Omental fat pad (tissue), 4 donors: ENCODE results near the gene CASKIN2. TPM values are rescaled to one million over a fixed set of nuclear protein-coding genes. Genes with fewer than 3 reads are reported as not detected.

Experiments
- ATAC-seq: fragments of 150-250 bp; one replicate; pipeline ENCODE4 v1.9.1; 2016; ENCODE audit warnings: mild to moderate bottlenecking, moderate library complexity; ENCODE audit not compliant: low FRiP score
- DNase-seq: peaks from one replicate; pipeline ENCODE4 v3.0.0-alpha.2; 2019; ENCODE audit warnings: low spot score
- total RNA-seq, 4 donors: library from RNA; depleted of rRNA; stranded (reverse); fragments of >200 nt; gene quantifications; one replicate each; pipeline ENCODE4 v1.1.0, GENCODE V29; 2016
- TF ChIP-seq, protein P1 (sequence below), 3 donors: fragments of 450-650 bp; IDR thresholded peaks; one replicate each; pipeline ENCODE4 v1.5.1; 2016 to 2017; ENCODE audit warnings: antibody characterized with exemption in 3 of 3, mild to moderate bottlenecking in 3 of 3, moderate library complexity in 2 of 3

The CASKIN2 gene
- total RNA-seq, 4 donors from 2014 or later: 6.7 to 61.5 (median 23.9) TPM

GRCh38 chr17:75500419-75501216 is 14.7 kb downstream of the CASKIN2 start:
- TF ChIP-seq, protein P1, sequence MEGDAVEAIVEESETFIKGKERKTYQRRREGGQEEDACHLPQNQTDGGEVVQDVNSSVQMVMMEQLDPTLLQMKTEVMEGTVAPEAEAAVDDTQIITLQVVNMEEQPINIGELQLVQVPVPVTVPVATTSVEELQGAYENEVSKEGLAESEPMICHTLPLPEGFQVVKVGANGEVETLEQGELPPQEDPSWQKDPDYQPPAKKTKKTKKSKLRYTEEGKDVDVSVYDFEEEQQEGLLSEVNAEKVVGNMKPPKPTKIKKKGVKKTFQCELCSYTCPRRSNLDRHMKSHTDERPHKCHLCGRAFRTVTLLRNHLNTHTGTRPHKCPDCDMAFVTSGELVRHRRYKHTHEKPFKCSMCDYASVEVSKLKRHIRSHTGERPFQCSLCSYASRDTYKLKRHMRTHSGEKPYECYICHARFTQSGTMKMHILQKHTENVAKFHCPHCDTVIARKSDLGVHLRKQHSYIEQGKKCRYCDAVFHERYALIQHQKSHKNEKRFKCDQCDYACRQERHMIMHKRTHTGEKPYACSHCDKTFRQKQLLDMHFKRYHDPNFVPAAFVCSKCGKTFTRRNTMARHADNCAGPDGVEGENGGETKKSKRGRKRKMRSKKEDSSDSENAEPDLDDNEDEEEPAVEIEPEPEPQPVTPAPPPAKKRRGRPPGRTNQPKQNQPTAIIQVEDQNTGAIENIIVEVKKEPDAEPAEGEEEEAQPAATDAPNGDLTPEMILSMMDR (IDR thresholded peaks at IDR 0.05): no peak
- DNase-seq (no peak), ATAC-seq (no peak)

DNA sequence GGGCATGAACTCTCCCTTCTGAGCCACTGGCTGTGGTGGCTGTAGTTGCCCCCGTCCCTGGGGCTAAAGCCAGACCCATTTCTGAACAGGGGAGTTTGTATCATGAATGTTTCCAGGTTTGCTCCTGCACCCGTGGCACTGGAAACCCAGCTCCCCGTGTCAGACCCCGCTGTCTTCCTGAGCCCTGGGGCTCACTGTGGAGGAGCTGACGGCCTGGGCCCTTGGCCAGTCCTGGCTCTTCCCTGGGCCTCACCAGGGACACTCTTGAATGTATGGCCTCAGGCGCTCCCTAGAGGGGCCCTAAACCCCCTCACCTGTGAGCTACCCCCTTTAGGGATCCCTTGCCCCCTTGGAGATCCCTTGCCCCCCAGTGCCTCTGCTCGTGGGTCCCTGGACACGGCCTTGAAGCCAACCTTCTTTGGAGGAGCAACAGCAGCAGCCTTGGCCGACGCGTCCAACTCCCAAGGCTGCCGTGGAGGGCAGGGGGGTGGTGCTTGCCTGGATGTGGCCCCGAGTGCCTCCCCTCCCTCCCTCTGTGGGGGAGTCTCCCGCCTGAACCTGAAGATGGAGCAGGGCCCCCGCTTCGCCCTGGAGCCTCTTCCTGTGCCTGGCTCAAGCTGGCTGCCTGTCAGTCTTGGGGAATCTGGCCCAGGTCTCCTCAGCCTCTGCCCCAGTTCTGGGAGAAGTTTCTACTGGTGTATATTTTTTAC is 15.9 kb downstream of the CASKIN2 start:
- TF ChIP-seq, protein P1 (IDR thresholded peaks at IDR 0.05): no peak
- no peak for DNase-seq
- peak; percentile 13 for ATAC-seq

DNA sequence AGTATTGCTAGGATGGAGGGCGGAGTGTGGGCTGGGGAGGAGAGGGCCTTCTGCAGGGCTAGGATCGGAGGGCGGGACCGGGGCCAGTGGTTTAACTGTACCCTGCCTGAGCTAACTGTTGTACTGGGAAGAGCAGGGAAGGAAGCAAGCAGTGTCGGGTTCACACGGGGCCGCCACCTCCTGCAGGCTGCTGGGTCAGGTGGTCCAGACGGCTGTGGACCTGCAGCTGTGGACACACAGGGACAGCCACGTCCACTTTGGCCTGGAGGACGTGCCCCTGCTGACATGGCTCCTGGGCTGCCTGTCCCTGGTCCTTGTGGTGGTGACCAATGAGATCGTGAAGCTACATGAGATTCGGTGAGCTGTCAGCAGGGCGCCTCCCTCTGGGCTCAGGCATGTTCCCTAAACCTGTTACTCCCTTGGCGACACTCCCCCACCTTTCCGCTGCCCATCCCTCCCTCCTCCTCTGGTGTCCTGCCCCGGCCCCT is 16.6 kb downstream of the CASKIN2 start:
- DNase-seq (no peak), ATAC-seq (peak; percentile 6)
- TF ChIP-seq, protein P1 (IDR thresholded peaks at IDR 0.05): no peak

DNA sequence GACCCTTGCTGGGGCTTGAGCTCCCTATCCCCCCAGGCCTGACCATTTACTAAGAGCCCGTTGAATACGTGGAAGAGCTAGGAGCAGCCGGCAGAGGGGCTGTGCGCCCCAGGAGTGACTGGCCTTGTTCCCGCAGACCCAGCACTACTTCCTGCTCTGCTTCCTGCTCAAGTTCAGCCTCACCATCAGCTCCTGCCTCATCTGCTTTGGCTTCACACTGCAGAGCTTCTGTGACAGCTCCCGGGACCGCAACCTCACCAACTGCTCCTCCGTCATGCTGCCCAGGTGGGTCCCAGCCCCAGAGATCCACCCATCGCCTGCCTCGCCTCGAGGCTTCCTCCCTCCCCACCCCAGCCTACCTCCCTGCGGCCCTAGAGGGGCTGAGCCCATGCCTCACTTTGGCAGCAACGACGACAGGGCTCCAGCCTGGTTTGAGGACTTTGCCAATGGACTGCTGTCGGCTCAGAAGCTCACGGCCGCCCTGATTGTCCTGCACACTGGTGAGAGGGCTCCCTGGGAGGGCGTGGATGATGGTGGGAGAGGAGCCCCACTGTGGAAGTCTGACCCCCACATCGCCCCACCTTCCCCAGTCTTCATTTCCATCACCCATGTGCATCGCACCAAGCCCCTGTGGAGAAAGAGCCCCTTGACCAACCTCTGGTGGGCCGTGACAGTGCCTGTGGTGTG is 17.2 kb downstream of the CASKIN2 start:
- DNase-seq (no peak), ATAC-seq (no peak)
- TF ChIP-seq, protein P1 (IDR thresholded peaks at IDR 0.05): no peak

GRCh38 chr17:75496005-75496404 is 19.3 kb downstream of the CASKIN2 start:
- TF ChIP-seq, protein P1 (IDR thresholded peaks at IDR 0.05): no peak
- DNase-seq (no peak), ATAC-seq (no peak)

- ATAC-seq (no peak), DNase-seq (no peak)
- TF ChIP-seq, protein P1 (IDR thresholded peaks at IDR 0.05): no peak
These were observed 20.9 kb downstream of the CASKIN2 start for GRCh38 chr17:75494326-75494877.
